Upper lobe of left lung (tissue), 4 donors: ENCODE results near the gene CHIT1.

ENCODE experiments used
- POLR2A ChIP-seq, 4 donors: fragments of 450-650 bp; IDR thresholded peaks; one replicate each; pipeline ENCODE4 v1.5.1; 2016 to 2017; ENCODE audit warnings: antibody characterized with exemption in 4 of 4, mild to moderate bottlenecking in 2 of 4
- POLR2AphosphoS5 ChIP-seq, 2 donors: sonication (generic); formaldehyde crosslinking; IDR thresholded peaks; one replicate each; pipeline ENCODE4 v1.5.1; 2017; ENCODE audit warnings: antibody characterized with exemption in 2 of 2
- TF ChIP-seq, protein P1 (sequence below), 6 experiments: fragments of 450-650 bp in 4 of 6; fragments of 200-600 bp in 2 of 6; sonication (generic) in 2 of 6; IDR thresholded peaks; one replicate each; pipeline ENCODE4 v1.5.1; 2016 to 2019; ENCODE audit warnings: antibody characterized with exemption in 6 of 6

GRCh38 chr1:203202431-203203245, 26.8 kb downstream of the CHIT1 start:
- TF ChIP-seq POLR2AphosphoS5 (IDR thresholded peaks at IDR 0.05) = peak; percentile 60 to 88
- TF ChIP-seq, protein P1, sequence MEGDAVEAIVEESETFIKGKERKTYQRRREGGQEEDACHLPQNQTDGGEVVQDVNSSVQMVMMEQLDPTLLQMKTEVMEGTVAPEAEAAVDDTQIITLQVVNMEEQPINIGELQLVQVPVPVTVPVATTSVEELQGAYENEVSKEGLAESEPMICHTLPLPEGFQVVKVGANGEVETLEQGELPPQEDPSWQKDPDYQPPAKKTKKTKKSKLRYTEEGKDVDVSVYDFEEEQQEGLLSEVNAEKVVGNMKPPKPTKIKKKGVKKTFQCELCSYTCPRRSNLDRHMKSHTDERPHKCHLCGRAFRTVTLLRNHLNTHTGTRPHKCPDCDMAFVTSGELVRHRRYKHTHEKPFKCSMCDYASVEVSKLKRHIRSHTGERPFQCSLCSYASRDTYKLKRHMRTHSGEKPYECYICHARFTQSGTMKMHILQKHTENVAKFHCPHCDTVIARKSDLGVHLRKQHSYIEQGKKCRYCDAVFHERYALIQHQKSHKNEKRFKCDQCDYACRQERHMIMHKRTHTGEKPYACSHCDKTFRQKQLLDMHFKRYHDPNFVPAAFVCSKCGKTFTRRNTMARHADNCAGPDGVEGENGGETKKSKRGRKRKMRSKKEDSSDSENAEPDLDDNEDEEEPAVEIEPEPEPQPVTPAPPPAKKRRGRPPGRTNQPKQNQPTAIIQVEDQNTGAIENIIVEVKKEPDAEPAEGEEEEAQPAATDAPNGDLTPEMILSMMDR (IDR thresholded peaks at IDR 0.05) = no peak
- TF ChIP-seq POLR2A (IDR thresholded peaks at IDR 0.05) = no peak
